Pons (tissue), 1 donor: Measurements from ENCODE around the gene SOCS7.

Experiments
- DNase-seq: peaks from one replicate; pipeline ENCODE4 v3.0.0-alpha.2; 2016; ENCODE audit warnings: low spot score

The SOCS7 gene

GRCh38 chr17:38351412-38352222 lies at the start of gene SOCS7:
Gene SOCS7 (plus strand): TSS chr17:38351844. CDS start chr17:38352053, 209 bp downstream.
- DNase-seq, result peak; percentile 87

GRCh38 chr17:38315497-38315896 lies 36.1 kb upstream of the SOCS7 start:
- DNase-seq, result no peak

GRCh38 chr17:38317081-38317480 lies 34.6 kb upstream of the SOCS7 start:
- no peak for DNase-seq

- DNase-seq, result no peak
Measured at GRCh38 chr17:38320482-38320881, 31.2 kb upstream of the SOCS7 start.

- no peak for DNase-seq
Measured at GRCh38 chr17:38322156-38322779, 29.4 kb upstream of the SOCS7 start.

GRCh38 chr17:38322897-38323296 lies 28.7 kb upstream of the SOCS7 start:
- no peak for DNase-seq

GRCh38 chr17:38324141-38324697 lies 27.4 kb upstream of the SOCS7 start:
- no peak for DNase-seq

GRCh38 chr17:38324772-38325171 lies 26.9 kb upstream of the SOCS7 start:
- peak; percentile 84 for DNase-seq

GRCh38 chr17:38325221-38325851 lies 26.3 kb upstream of the SOCS7 start:
- no peak for DNase-seq

- peak; percentile 61 for DNase-seq
Measured at GRCh38 chr17:38326996-38327792, 24.4 kb upstream of the SOCS7 start.

GRCh38 chr17:38327936-38328335 lies 23.7 kb upstream of the SOCS7 start:
- DNase-seq, result no peak

- DNase-seq, result no peak
Measured at GRCh38 chr17:38328620-38329019, 23.0 kb upstream of the SOCS7 start.

GRCh38 chr17:38329284-38329683 lies 22.4 kb upstream of the SOCS7 start:
- no peak for DNase-seq

GRCh38 chr17:38329808-38330730 lies 21.6 kb upstream of the SOCS7 start:
- DNase-seq, result no peak

- no peak for DNase-seq
Measured at GRCh38 chr17:38330941-38331411, 20.7 kb upstream of the SOCS7 start.

- no peak for DNase-seq
Measured at GRCh38 chr17:38332735-38333134, 18.9 kb upstream of the SOCS7 start.

- DNase-seq, result no peak
Measured at GRCh38 chr17:38333635-38334295, 17.9 kb upstream of the SOCS7 start.

GRCh38 chr17:38334480-38335364 lies 16.9 kb upstream of the SOCS7 start:
- no peak for DNase-seq

- no peak for DNase-seq
Measured at GRCh38 chr17:38336838-38337237, 14.8 kb upstream of the SOCS7 start.
